BJ (cell line): ENCODE results near the gene GET3. TPM values are rescaled to one million over a fixed set of nuclear protein-coding genes. Genes with fewer than 3 reads are reported as not detected.

Experiments
- CTCF ChIA-PET: fragments of 350-600 bp; formaldehyde crosslinking; extraction: SDS; loops from one replicate; lab custom pipeline; 2021; ENCODE audit warnings: antibody characterized with exemption, inconsistent platforms; lab: Yijun Ruan, JAX
- POLR2A ChIA-PET: fragments of 300-600 bp; sonication (Branson Sonifier 250); formaldehyde crosslinking; extraction: SDS; loops from one replicate; lab custom pipeline; 2021; ENCODE audit warnings: antibody characterized with exemption; lab: Charles Lee
- DNase-seq: peaks from one replicate; pipeline ENCODE4 v3.0.0-alpha.2; 2011; ENCODE audit warnings: low read depth
- H3K27me3 ChIP-seq: 2 replicates; pipeline ENCODE4 v1.6.0; 2011; ENCODE audit warnings: low read length; ENCODE audit not compliant: control insufficient read depth, insufficient read depth
- H3K36me3 ChIP-seq: 2 replicates; pipeline ENCODE4 v1.5.1; 2011; ENCODE audit warnings: low read length; ENCODE audit not compliant: control insufficient read depth, insufficient read depth
- H3K4me3 ChIP-seq: 2 replicates; pipeline ENCODE4 v1.5.1; 2011; ENCODE audit warnings: low read depth, mild to moderate bottlenecking, control low read depth, low read length
- polyA plus RNA-seq: library from polyadenylated mRNA; depleted of rRNA; stranded (reverse); fragments of >200 nt; gene quantifications from 2 replicates; pipeline ENCODE4 v1.2.3, GENCODE V29; 2011
- TF ChIP-seq, protein P1 (sequence below): IDR thresholded peaks from 2 replicates; pipeline ENCODE4 v1.5.1; 2011; ENCODE audit warnings: low read depth, mild to moderate bottlenecking, control low read depth, inconsistent platforms, low read length, moderate library complexity; ENCODE audit not compliant: insufficient read depth

The GET3 gene
- polyA plus RNA-seq, 1 experiment: 250 TPM

DNA sequence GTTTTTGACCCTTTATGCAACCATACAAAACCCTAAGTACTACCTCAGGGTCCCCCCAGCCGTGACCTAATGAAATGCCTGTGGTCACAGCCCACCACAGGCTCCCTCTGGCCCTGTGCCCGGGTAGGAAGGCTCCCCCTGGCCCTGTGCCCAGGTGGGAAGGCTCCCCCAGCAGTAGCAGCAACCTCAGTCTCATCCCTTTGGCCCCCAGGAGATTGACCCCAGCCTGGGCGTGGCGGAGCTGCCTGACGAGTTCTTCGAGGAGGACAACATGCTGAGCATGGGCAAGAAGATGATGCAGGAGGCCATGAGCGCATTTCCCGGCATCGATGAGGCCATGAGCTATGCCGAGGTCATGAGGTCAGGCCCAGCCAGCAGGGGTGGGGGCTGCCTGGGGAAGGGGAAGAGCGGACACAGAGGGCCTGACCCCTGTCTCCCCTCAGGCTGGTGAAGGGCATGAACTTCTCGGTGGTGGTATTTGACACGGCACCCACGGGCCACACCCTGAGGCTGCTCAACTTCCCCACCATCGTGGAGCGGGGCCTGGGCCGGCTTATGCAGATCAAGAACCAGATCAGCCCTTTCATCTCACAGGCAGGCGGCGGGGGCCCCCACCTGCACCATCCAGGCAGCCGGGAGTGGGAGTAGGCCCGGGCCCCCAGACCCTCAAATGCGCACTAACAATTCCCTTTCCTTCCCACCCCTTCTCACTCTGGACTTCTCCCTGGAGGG, 8.0 kb downstream of the GET3 start:
- TF ChIP-seq, protein P1, sequence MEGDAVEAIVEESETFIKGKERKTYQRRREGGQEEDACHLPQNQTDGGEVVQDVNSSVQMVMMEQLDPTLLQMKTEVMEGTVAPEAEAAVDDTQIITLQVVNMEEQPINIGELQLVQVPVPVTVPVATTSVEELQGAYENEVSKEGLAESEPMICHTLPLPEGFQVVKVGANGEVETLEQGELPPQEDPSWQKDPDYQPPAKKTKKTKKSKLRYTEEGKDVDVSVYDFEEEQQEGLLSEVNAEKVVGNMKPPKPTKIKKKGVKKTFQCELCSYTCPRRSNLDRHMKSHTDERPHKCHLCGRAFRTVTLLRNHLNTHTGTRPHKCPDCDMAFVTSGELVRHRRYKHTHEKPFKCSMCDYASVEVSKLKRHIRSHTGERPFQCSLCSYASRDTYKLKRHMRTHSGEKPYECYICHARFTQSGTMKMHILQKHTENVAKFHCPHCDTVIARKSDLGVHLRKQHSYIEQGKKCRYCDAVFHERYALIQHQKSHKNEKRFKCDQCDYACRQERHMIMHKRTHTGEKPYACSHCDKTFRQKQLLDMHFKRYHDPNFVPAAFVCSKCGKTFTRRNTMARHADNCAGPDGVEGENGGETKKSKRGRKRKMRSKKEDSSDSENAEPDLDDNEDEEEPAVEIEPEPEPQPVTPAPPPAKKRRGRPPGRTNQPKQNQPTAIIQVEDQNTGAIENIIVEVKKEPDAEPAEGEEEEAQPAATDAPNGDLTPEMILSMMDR: no peak
- H3K27me3 ChIP-seq: no peaks in the 10 kb centered on the region
- H3K4me3 ChIP-seq: no peak overlapping the region
- DNase-seq: no peak
- ChIA-PET POLR2A (no interaction called here), CTCF (interaction anchor here (1.3 to 4.7 kb wide), 4 partner anchors 11 to 103 kb away, joined by 6 to 33 read pairs (median 14); no protein-coding TSS in a partner anchor)
- H3K36me3 ChIP-seq: peaks cover 13% of the 10 kb centered on the region

DNA sequence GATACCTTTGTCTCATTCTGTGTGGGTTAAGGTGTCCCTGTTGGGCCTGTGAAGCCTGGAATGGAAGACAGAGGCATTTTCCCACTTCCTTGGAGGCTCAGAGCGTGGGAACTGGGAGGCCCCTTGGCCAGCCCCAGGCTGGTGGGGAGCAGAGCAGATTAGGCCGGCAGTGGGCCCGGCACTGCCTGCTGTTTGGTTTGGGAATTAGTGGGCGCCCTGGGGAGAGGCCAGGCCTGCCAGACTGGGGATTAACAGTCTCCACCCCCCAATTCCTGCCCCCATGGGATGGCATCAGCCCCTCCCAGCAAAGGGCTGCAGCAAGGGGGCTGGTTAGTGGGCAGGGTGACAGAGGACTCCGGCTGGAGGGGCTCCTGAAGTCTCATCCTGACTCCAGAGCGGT, 11.2 kb downstream of the GET3 start:
- TF ChIP-seq, protein P1: no peak
- no peak for DNase-seq
- Histone ChIP-seq H3K27me3 (peaks cover 4% of the 10 kb centered on the region), H3K36me3 (peaks cover 13% of the 10 kb centered on the region), H3K4me3 (no peak overlapping the region)
- ChIA-PET POLR2A (no interaction called here), CTCF (interaction anchor here (1.1 to 4.7 kb wide), 2 partner anchors 8 to 100 kb away, joined by 4 to 33 read pairs; no protein-coding TSS in a partner anchor)

DNA sequence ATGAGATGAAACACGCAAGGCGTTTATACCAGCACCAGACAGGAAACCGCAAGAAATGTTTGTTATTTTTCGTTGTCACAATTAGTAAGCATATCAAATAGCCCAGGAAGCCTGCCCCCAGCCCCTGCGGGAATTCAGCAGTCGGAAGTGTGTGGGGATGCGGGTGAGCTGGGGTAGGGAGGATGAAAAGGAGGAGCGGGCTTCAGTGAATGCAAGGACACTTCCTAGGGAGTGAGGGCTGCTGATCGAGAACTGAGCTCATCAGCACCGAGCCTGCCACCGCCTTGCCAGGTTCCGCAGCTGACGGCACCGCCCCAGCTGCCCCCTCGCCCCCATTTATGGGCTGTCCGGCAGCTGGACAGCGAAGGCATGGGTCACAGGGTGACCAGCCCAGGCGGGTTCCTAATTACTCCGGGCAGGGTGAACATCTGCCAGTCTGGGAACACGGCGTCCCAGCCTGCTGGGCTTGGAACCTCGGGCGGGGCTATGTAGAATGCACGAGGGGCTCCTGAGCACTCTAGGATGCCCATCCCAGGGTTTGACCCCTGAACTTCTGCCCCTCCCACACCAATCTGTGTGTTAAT, 12.7 kb downstream of the GET3 start:
- peaks cover 11% of the 10 kb centered on the region for H3K36me3 ChIP-seq
- TF ChIP-seq, protein P1: no peak
- no peak overlapping the region for H3K4me3 ChIP-seq
- H3K27me3 ChIP-seq: peaks cover 7% of the 10 kb centered on the region
- CTCF ChIA-PET: interaction anchor here (0.8 to 4.7 kb wide), 3 partner anchors 6 to 92 kb away, joined by 3 to 33 read pairs (median 14); no protein-coding TSS in a partner anchor
- DNase-seq: no peak
- POLR2A ChIA-PET: interaction anchor here (0.5 kb wide), 1 partner anchor 72 kb away, joined by 4 read pairs; no protein-coding TSS in a partner anchor

DNA sequence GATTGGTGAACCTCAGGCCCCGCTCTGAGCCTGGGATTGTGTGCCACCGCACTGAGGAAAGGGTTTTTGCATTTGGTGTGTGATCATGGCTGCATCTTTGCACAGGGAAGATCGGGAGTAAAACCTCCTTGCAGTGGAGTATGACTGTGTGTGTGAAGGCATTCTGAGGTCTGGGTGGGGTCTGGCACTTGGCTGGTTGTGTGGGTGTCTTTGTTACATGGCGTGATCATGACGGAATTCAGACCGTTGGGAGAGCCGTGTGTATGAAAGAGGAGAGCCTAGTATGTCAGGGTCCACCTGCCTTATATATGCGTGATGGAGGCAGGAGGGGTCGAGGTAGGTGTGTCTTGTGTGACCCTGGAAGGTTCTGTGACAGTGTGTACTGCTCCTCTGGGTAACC, 13.6 kb downstream of the GET3 start:
- peaks cover 9% of the 10 kb centered on the region for H3K36me3 ChIP-seq
- no peak for DNase-seq
- H3K27me3 ChIP-seq: peaks cover 7% of the 10 kb centered on the region
- H3K4me3 ChIP-seq: no peak overlapping the region
- CTCF ChIA-PET: interaction anchor here (2.1 to 7.6 kb wide), 2 partner anchors 10 to 15 kb away, joined by 14 to 62 read pairs; no protein-coding TSS in a partner anchor
- TF ChIP-seq, protein P1: no peak
- POLR2A ChIA-PET: no interaction called here

DNA sequence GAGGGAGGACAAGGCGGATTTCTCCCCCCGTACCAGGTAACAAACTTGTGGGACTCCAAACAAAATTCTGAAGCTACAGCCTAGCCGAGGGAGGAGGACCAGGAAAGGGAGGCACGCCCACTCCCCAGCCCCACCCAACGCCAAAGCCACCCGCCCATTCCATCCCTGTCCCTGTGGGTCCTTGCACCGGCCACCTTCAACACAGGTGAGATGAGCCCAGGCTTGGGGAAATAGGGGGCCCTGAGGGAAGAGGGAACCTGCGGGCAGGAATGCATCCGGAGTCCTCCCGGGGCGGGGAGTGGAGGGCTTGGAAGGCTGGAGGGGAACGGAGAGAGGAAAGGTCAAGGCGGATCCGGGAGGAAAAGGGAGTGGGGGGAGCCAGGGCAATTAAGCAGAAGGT, 14.3 kb downstream of the GET3 start, which contains the start of gene BEST2:
Gene BEST2 (plus strand): TSS at position 157 of the 400 bp plus-strand sequence. CDS start 802 bp downstream, outside the sequence.
- TF ChIP-seq, protein P1: no peak
- Histone ChIP-seq H3K36me3 (peaks cover 9% of the 10 kb centered on the region), H3K4me3 (no peak within 1 kb of the TSS), H3K27me3 (peaks cover 7% of the 10 kb centered on the region)
- ChIA-PET POLR2A (no interaction called here), CTCF (interaction anchor here (0.7 to 7.6 kb wide), 2 partner anchors 9 to 15 kb away, joined by 3 to 62 read pairs; no protein-coding TSS in a partner anchor)
- DNase-seq: no peak
